HCT116 (cell line): ENCODE measurements around the gene FAIM2. TPM values are rescaled to one million over a fixed set of nuclear protein-coding genes. Genes with fewer than 3 reads are reported as not detected.

ENCODE experiments used
- ATAC-seq: fragments of 200-7000 bp; cut with Tn5 transposase; 2 replicates; pipeline ENCODE4 v1.9.1; 2020; ENCODE audit warnings: mild to moderate bottlenecking, moderate library complexity
- BruUV-seq: library from RNA; stranded (reverse); fragments of 400-500 nt; replicated peaks from 2 replicates; lab custom pipeline; 2021; lab: Mats Ljungman, UMichigan
- CTCF ChIA-PET: fragments of 300-600 bp; sonication (Branson Sonifier 250); formaldehyde crosslinking; loops from one replicate; lab custom pipeline; 2021; ENCODE audit warnings: antibody characterized with exemption; lab: Charles Lee
- POLR2A ChIA-PET: fragments of 300-600, 350-600 bp; sonication (Branson Sonifier 250); formaldehyde crosslinking; loops from one replicate; lab custom pipeline; 2021; ENCODE audit warnings: antibody characterized with exemption; lab: Charles Lee
- RAD21 ChIA-PET, 2 experiments: fragments of 300-600 bp; sonication (Branson Sonifier 250); formaldehyde crosslinking; loops; one replicate each; lab custom pipeline; 2023; ENCODE audit warnings: low total read pairs in 2 of 2; ENCODE audit not compliant: uncharacterized antibody in 2 of 2, unreplicated experiment in 2 of 2, low non-redundant PET in 1 of 2; lab: Charles Lee
- DNase-seq: peaks from one replicate; pipeline ENCODE4 v3.0.0-alpha.2; 2010; ENCODE audit warnings: low read depth, low spot score
- H2AFZ ChIP-seq: fragments of 200-600 bp; shearing (Covaris generic), sonication (generic); 2 replicates; pipeline ENCODE4 v1.6.1; 2017; ENCODE audit warnings: low read depth, mixed run types, mixed read lengths, antibody characterized with exemption, low read length; ENCODE audit not compliant: poor library complexity, severe bottlenecking
- H3K27ac ChIP-seq: 2 replicates; pipeline ENCODE4 v1.5.1; 2012; ENCODE audit warnings: low read depth, low read length
- H3K27me3 ChIP-seq: fragments of 200-600 bp; sonication (generic); 2 replicates; pipeline ENCODE4 v1.6.1; 2016; ENCODE audit warnings: mixed run types, low read length, mixed read lengths; ENCODE audit not compliant: insufficient read depth
- H3K36me3 ChIP-seq, 2 experiments: fragments of 200-500 bp in 1 of 2; fragments of 200-600 bp in 1 of 2; sonication (Bioruptor generic) in 1 of 2; sonication (generic) in 1 of 2; 2 replicates each; pipeline versions ENCODE4 v1.5.1 to v1.6.1; 2014 to 2016; ENCODE audit warnings: low read length in 2 of 2, inconsistent platforms in 1 of 2, mixed read lengths in 1 of 2, mixed run types in 1 of 2; ENCODE audit not compliant: insufficient read depth in 2 of 2, control insufficient read depth in 1 of 2
- H3K4me1 ChIP-seq, 2 experiments: fragments of 200-600 bp in 1 of 2; sonication (generic) in 1 of 2; 2 replicates each; pipeline versions ENCODE4 v1.5.1 to v1.6.1; 2012 to 2017; ENCODE audit warnings: low read length in 2 of 2, inconsistent platforms in 1 of 2, mild to moderate bottlenecking in 1 of 2, mixed read lengths in 1 of 2, mixed run types in 1 of 2, moderate library complexity in 1 of 2; ENCODE audit not compliant: insufficient read depth in 2 of 2, control insufficient read depth in 1 of 2
- H3K4me2 ChIP-seq: fragments of 200-600 bp; sonication (generic); 2 replicates; pipeline ENCODE4 v1.6.1; 2017; ENCODE audit warnings: mixed run types, low read length, mixed read lengths
- H3K4me3 ChIP-seq, 2 experiments: fragments of 200-600 bp in 1 of 2; sonication (generic) in 1 of 2; replicated peaks in 1 of 2; 2 replicates each; pipeline ENCODE4 v1.5.1; 2011 to 2016; ENCODE audit warnings: low read length in 2 of 2, control low read depth in 1 of 2, low read depth in 1 of 2, mild to moderate bottlenecking in 1 of 2, mixed read lengths in 1 of 2, mixed run types in 1 of 2
- H3K79me2 ChIP-seq: fragments of 200-600 bp; sonication (generic); 2 replicates; pipeline ENCODE4 v1.6.1; 2017; ENCODE audit warnings: mild to moderate bottlenecking, mixed run types, low read length, moderate library complexity, mixed read lengths; ENCODE audit not compliant: insufficient read depth
- H3K9ac ChIP-seq: fragments of 200-600 bp; sonication (generic); 2 replicates; pipeline ENCODE4 v1.6.1; 2016; ENCODE audit warnings: low read length, mixed read lengths
- H3K9me2 ChIP-seq: fragments of 200-600 bp; sonication (generic), shearing (Covaris generic); 2 replicates; pipeline ENCODE4 v1.6.1; 2017; ENCODE audit warnings: mixed run types, mild to moderate bottlenecking, moderate library complexity; ENCODE audit not compliant: insufficient read depth
- H3K9me3 ChIP-seq, 2 experiments: fragments of 200-500 bp in 1 of 2; fragments of 200-600 bp in 1 of 2; sonication (Bioruptor generic) in 1 of 2; sonication (generic) in 1 of 2; 2 replicates each; pipeline ENCODE4 v1.6.1; 2014 to 2017; ENCODE audit warnings: low read length in 2 of 2, mixed read lengths in 2 of 2, inconsistent platforms in 1 of 2, low read depth in 1 of 2, mild to moderate bottlenecking in 1 of 2, mixed run types in 1 of 2, moderate library complexity in 1 of 2; ENCODE audit not compliant: control insufficient read depth in 1 of 2, insufficient read depth in 1 of 2
- H4K20me1 ChIP-seq: fragments of 200-600 bp; sonication (generic), shearing (Covaris generic); 2 replicates; pipeline ENCODE4 v1.6.1; 2017; ENCODE audit warnings: mixed run types, mild to moderate bottlenecking, moderate library complexity; ENCODE audit not compliant: insufficient read depth
- EGR1 ChIP-seq: IDR thresholded peaks from 2 replicates; pipeline ENCODE4 v1.6.1; 2012; ENCODE audit warnings: low read depth
- ELF1 ChIP-seq: IDR thresholded peaks from 2 replicates; pipeline ENCODE4 v1.6.1; 2012; ENCODE audit warnings: low read depth, borderline replicate concordance
- EZH2 ChIP-seq: fragments of 200-600 bp; sonication (generic); IDR thresholded peaks from 2 replicates; pipeline ENCODE4 v1.6.1; 2017; ENCODE audit warnings: antibody characterized with exemption, mixed run types
- JUND ChIP-seq: IDR thresholded peaks from 2 replicates; pipeline ENCODE4 v1.6.1; 2012
- RAD21 ChIP-seq: IDR thresholded peaks from 2 replicates; pipeline ENCODE4 v1.6.1; 2012; ENCODE audit warnings: low read depth, mild to moderate bottlenecking
- SP1 ChIP-seq: IDR thresholded peaks from 2 replicates; pipeline ENCODE4 v1.6.1; 2012; ENCODE audit warnings: low read depth
- TCF7L2 ChIP-seq: IDR thresholded peaks from 2 replicates; pipeline ENCODE4 v1.7.0; 2011; ENCODE audit warnings: borderline replicate concordance, inconsistent platforms; ENCODE audit not compliant: insufficient read depth, insufficient read length; ENCODE audit errors: extremely low read depth
- ZNF274 ChIP-seq: fragments of 200-500 bp; sonication (Bioruptor generic); IDR thresholded peaks from 2 replicates; pipeline ENCODE4 v1.6.1; 2014; ENCODE audit warnings: mild to moderate bottlenecking, low read depth, low read length, inconsistent platforms
- intact Hi-C: fragments of 100-400 bp; cut with micrococcal nuclease; formaldehyde crosslinking; loops from 2 replicates; pipeline ENCODE4 v1.10.0; 2022
- total RNA-seq: library from RNA; stranded (reverse); gene quantifications from one replicate; pipeline ENCODE4 v1.2.1, GENCODE V29; 2021; ENCODE audit not compliant: unreplicated experiment
- TF ChIP-seq, protein P1 (sequence below): IDR thresholded peaks from 2 replicates; pipeline ENCODE4 v1.6.1; 2012
- TF ChIP-seq, protein P2 (sequence below), 3 experiments: fragments of 200-600 bp in 1 of 3; sonication (generic) in 1 of 3; IDR thresholded peaks in 2 of 3; conservative IDR thresholded peaks in 1 of 3; 2 replicates each; pipeline ENCODE4 v1.5.1; 2012 to 2017; ENCODE audit warnings: low read depth in 2 of 3, low read length in 2 of 3, antibody characterized with exemption in 1 of 3, borderline replicate concordance in 1 of 3, control low read depth in 1 of 3, mild to moderate bottlenecking in 1 of 3, mixed read lengths in 1 of 3, mixed run types in 1 of 3, moderate library complexity in 1 of 3; ENCODE audit not compliant: insufficient read depth in 1 of 3

Gene FAIM2
- total RNA-seq, 1 experiment from 2014 or later = not detected

DNA sequence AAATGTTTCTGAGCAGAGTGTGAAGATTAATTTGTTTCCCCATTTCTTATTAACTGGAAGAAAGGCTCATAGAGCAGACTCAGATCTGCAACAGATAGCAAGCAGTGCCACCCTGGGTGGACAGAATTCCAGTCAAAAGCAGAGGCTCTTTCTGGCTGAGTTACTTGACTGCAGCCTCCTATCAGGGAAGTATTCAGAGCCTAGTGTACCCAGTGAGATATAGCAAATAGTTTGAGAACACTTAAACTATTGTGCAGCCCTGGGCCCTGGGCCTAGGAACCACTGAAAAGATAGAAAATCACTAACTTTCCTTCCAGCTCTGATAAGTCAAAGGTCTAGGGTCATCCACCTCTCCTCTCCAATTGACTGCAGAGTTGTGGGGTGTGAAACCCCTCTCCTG lies 35.6 kb upstream of the FAIM2 start:
- no peaks in the 10 kb centered on the region for H3K79me2 ChIP-seq
- H3K27ac ChIP-seq = no peak overlapping the region
- CTCF ChIA-PET = interaction anchor here (0.9 kb wide), 1 partner anchor 26 kb away, joined by 3 read pairs; no protein-coding TSS in a partner anchor
- H3K36me3 ChIP-seq = no peaks in the 10 kb centered on the region
- no peaks in the 10 kb centered on the region for H4K20me1 ChIP-seq
- DNase-seq = no peak
- no peak overlapping the region for H3K9ac ChIP-seq
- H3K9me2 ChIP-seq = no peaks in the 10 kb centered on the region
- RAD21 ChIA-PET = no interaction called here
- no peak overlapping the region for H2AFZ ChIP-seq
- H3K4me1 ChIP-seq = no peaks in the 10 kb centered on the region; a peak in 1 of 4 replicates
- H3K9me3 ChIP-seq = no peaks in the 10 kb centered on the region
- ATAC-seq = no peak
- POLR2A ChIA-PET = no interaction called here
- H3K27me3 ChIP-seq = no peaks in the 10 kb centered on the region
- no peak overlapping the region for H3K4me2 ChIP-seq
- H3K4me3 ChIP-seq = no peak overlapping the region
- no TSS peak for BruUV-seq
- TF ChIP-seq TCF7L2 = no peak
- TF ChIP-seq, protein P1, sequence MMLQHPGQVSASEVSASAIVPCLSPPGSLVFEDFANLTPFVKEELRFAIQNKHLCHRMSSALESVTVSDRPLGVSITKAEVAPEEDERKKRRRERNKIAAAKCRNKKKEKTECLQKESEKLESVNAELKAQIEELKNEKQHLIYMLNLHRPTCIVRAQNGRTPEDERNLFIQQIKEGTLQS = no peak
- TF ChIP-seq JUND = no peak
- no peak for TF ChIP-seq ZNF274
- TF ChIP-seq RAD21 = no peak
- TF ChIP-seq EGR1 = no peak
- no peak for TF ChIP-seq EZH2
- no peak for TF ChIP-seq SP1
- no peak for TF ChIP-seq ELF1
- TF ChIP-seq, protein P2, sequence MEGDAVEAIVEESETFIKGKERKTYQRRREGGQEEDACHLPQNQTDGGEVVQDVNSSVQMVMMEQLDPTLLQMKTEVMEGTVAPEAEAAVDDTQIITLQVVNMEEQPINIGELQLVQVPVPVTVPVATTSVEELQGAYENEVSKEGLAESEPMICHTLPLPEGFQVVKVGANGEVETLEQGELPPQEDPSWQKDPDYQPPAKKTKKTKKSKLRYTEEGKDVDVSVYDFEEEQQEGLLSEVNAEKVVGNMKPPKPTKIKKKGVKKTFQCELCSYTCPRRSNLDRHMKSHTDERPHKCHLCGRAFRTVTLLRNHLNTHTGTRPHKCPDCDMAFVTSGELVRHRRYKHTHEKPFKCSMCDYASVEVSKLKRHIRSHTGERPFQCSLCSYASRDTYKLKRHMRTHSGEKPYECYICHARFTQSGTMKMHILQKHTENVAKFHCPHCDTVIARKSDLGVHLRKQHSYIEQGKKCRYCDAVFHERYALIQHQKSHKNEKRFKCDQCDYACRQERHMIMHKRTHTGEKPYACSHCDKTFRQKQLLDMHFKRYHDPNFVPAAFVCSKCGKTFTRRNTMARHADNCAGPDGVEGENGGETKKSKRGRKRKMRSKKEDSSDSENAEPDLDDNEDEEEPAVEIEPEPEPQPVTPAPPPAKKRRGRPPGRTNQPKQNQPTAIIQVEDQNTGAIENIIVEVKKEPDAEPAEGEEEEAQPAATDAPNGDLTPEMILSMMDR (IDR thresholded peaks at IDR 0.05 in 2 of 3, conservative IDR thresholded peaks at IDR 0.05 in 1 of 3; ENCODE audit: borderline replicate concordance in 1 of 3, insufficient read depth in 1 of 3, low read depth in 2 of 3, low read length in 2 of 3) = no peak
- TF ChIP-seq, all 23 proteins: peak for 0
- intact Hi-C loops = no loop called here
